GM23248 (cell line): ENCODE measurements around the gene CAV2. TPM values are rescaled to one million over a fixed set of nuclear protein-coding genes. Genes with fewer than 3 reads are reported as not detected.
"Not testable (repeated sequence)": the region's sequence is repeated elsewhere in the genome, so short reads cannot be mapped to it uniquely, and the experiment has no call there.

Source experiments
- DNase-seq: peaks from one replicate; pipeline ENCODE4 v3.0.0-alpha.2; 2015
- H2AFZ ChIP-seq: fragments of 200-600 bp; sonication (generic); 2 replicates; pipeline ENCODE4 v1.6.1; 2016; ENCODE audit warnings: antibody characterized with exemption
- H3F3A ChIP-seq: fragments of 200-600 bp; sonication (generic); 2 replicates; pipeline ENCODE4 v1.6.1; 2016; ENCODE audit warnings: mild to moderate bottlenecking, antibody characterized with exemption, mixed run types; ENCODE audit not compliant: insufficient read depth
- H3K27ac ChIP-seq: fragments of 200-600 bp; sonication (generic); 2 replicates; pipeline ENCODE4 v1.5.1; 2016; ENCODE audit warnings: mild to moderate bottlenecking
- H3K27me3 ChIP-seq: fragments of 200-600 bp; sonication (generic); replicated peaks from 2 replicates; pipeline ENCODE4 v1.6.1; 2016; ENCODE audit warnings: mild to moderate bottlenecking; ENCODE audit not compliant: insufficient read depth
- H3K36me3 ChIP-seq: fragments of 200-600 bp; sonication (generic); 2 replicates; pipeline ENCODE4 v1.6.1; 2016; ENCODE audit warnings: low read depth, mild to moderate bottlenecking
- H3K4me1 ChIP-seq: fragments of 200-600 bp; sonication (generic); 2 replicates; pipeline ENCODE4 v1.6.1; 2016; ENCODE audit warnings: mild to moderate bottlenecking; ENCODE audit not compliant: insufficient read depth
- H3K4me2 ChIP-seq: fragments of 200-600 bp; sonication (generic); one replicate; pipeline ENCODE4 v1.6.1; 2016; ENCODE audit warnings: mild to moderate bottlenecking; ENCODE audit not compliant: unreplicated experiment
- H3K4me3 ChIP-seq: fragments of 200-600 bp; sonication (generic); 2 replicates; pipeline ENCODE4 v1.5.1; 2016; ENCODE audit warnings: mild to moderate bottlenecking
- H3K79me2 ChIP-seq: fragments of 200-600 bp; sonication (generic); 2 replicates; pipeline ENCODE4 v1.6.1; 2016; ENCODE audit warnings: mild to moderate bottlenecking; ENCODE audit not compliant: insufficient read depth
- H3K9ac ChIP-seq: fragments of 200-600 bp; sonication (generic); 2 replicates; pipeline ENCODE4 v1.6.1; 2016; ENCODE audit warnings: mild to moderate bottlenecking
- H3K9me2 ChIP-seq: fragments of 200-600 bp; sonication (generic); 2 replicates; pipeline ENCODE4 v1.6.1; 2016; ENCODE audit warnings: mixed run types, mild to moderate bottlenecking, moderate library complexity; ENCODE audit not compliant: insufficient read depth
- H3K9me3 ChIP-seq: fragments of 200-600 bp; sonication (generic); one replicate; pipeline ENCODE4 v1.6.1; 2017; ENCODE audit warnings: low read depth
- H4K20me1 ChIP-seq: fragments of 200-600 bp; sonication (generic); 2 replicates; pipeline ENCODE4 v1.6.0; 2016; ENCODE audit not compliant: insufficient read depth
- EZH2 ChIP-seq: fragments of 200-600 bp; sonication (generic); IDR thresholded peaks from 2 replicates; pipeline ENCODE4 v1.6.1; 2018; ENCODE audit warnings: antibody characterized with exemption, mild to moderate bottlenecking; ENCODE audit not compliant: insufficient read depth, poor library complexity, severe bottlenecking
- EZH2phosphoT487 ChIP-seq: fragments of 200-600 bp; sonication (generic); IDR thresholded peaks from 2 replicates; pipeline ENCODE4 v1.6.1; 2018; ENCODE audit warnings: antibody characterized with exemption, moderate library complexity, mild to moderate bottlenecking, low read depth; ENCODE audit not compliant: insufficient read depth
- WGBS, 2 experiments: methylation state at CpG; one replicate each; pipeline ENCODE4 v1.1.6; 2015 to 2017; ENCODE audit warnings: low lambda C conversion rate in 2 of 2, low coverage in 1 of 2; ENCODE audit errors: missing lambda C conversion rate in 2 of 2; 5-methylcytosine and 5-hydroxymethylcytosine counted together
- in situ Hi-C: fragments of 300-500 bp; cut with MboI; formaldehyde crosslinking; loops from 2 replicates; pipeline ENCODE4 v1.15.0; 2020
- polyA plus RNA-seq: library from polyadenylated mRNA; unstranded; fragments of >200 nt; fragmentation: Nextera tagmentation; extraction: Ambion mirVana; gene quantifications from 2 replicates; pipeline ENCODE4 v1.2.1, GENCODE V29; 2016
- total RNA-seq: library from RNA; depleted of rRNA; stranded (reverse); fragments of >200 nt; shearing (Covaris generic); gene quantifications from 2 replicates; pipeline ENCODE4 v1.2.3, GENCODE V29; 2014

The CAV2 gene
- total and polyA plus RNA-seq, 2 experiments from 2014 or later: 283 to 344 TPM

- Histone ChIP-seq H3K9me3 (no peaks in the 10 kb centered on the region), H3K27ac (no peak overlapping the region), H4K20me1 (no peaks in the 10 kb centered on the region), H3K4me1 (peaks cover 5% of the 10 kb centered on the region), H3K36me3 (no peaks in the 10 kb centered on the region), H3K27me3 (no peaks in the 10 kb centered on the region), H3K4me2 (no peak overlapping the region), H3K79me2 (no peaks in the 10 kb centered on the region), H3K9me2 (no peaks in the 10 kb centered on the region), H2AFZ (no peak overlapping the region), H3F3A (0 out of 2 replicates have a peak, but pooled peaks cover 3% of the 10 kb centered on the region), H3K4me3 (no peak overlapping the region), H3K9ac (no peak overlapping the region)
- no peak for DNase-seq
- 86 to 91% methylated on average over 2 of the region's 2 CpGs for WGBS, 2 experiments
- TF ChIP-seq EZH2phosphoT487: no peak
- TF ChIP-seq EZH2: no peak
- in situ Hi-C loops: no loop called here
Measured at GRCh38 chr7:116483271-116483942, 16.1 kb upstream of the CAV2 start.

GRCh38 chr7:116484389-116484788 lies 15.1 kb upstream of the CAV2 start:
- H4K20me1 ChIP-seq, H3F3A ChIP-seq, H3K79me2 ChIP-seq, H3K4me3 ChIP-seq, DNase-seq, H3K9ac ChIP-seq, H3K27me3 ChIP-seq, H3K36me3 ChIP-seq, in situ Hi-C loops, H3K9me2 ChIP-seq, H3K4me1 ChIP-seq, H3K4me2 ChIP-seq, H3K9me3 ChIP-seq, H2AFZ ChIP-seq, H3K27ac ChIP-seq: not testable (repeated sequence)
- WGBS, 2 experiments: 91 to 94% methylated on average over 4 of the region's 4 CpGs

- no peaks in the 10 kb centered on the region for H3K27me3 ChIP-seq
- no peak for TF ChIP-seq EZH2phosphoT487
- TF ChIP-seq EZH2: no peak
- 65 to 67% methylated on average over 5 of the region's 5 CpGs for WGBS, 2 experiments
- no peaks in the 10 kb centered on the region for H3K36me3 ChIP-seq
- H3K9ac ChIP-seq: no peak overlapping the region
- no peaks in the 10 kb centered on the region for H3F3A ChIP-seq
- no peak for DNase-seq
- no peak overlapping the region for H3K27ac ChIP-seq
- no peak overlapping the region for H3K4me2 ChIP-seq
- H4K20me1 ChIP-seq: no peaks in the 10 kb centered on the region
- H3K9me3 ChIP-seq: no peaks in the 10 kb centered on the region
- in situ Hi-C loops: no loop called here
- H3K4me3 ChIP-seq: no peak overlapping the region
- H3K9me2 ChIP-seq: no peaks in the 10 kb centered on the region
- no peaks in the 10 kb centered on the region for H3K79me2 ChIP-seq
- peaks cover 5% of the 10 kb centered on the region for H3K4me1 ChIP-seq
- H2AFZ ChIP-seq: no peak overlapping the region
Measured at GRCh38 chr7:116487907-116488521, 11.5 kb upstream of the CAV2 start.

- H4K20me1 ChIP-seq: no peaks in the 10 kb centered on the region
- no peak overlapping the region for H3K4me2 ChIP-seq
- H2AFZ ChIP-seq: no peak overlapping the region
- H3K4me1 ChIP-seq: peaks cover under 1% of the 10 kb centered on the region; the same call in 1 of the 2 replicates
- H3K27me3 ChIP-seq: no peaks in the 10 kb centered on the region
- no peak for DNase-seq
- WGBS, 2 experiments: 12 to 20% methylated on average over 2 of the region's 2 CpGs
- H3F3A ChIP-seq: 0 out of 2 replicates have a peak, but pooled peaks cover 3% of the 10 kb centered on the region
- H3K79me2 ChIP-seq: no peaks in the 10 kb centered on the region
- TF ChIP-seq EZH2phosphoT487: no peak
- TF ChIP-seq EZH2: no peak
- in situ Hi-C loops: no loop called here
- no peaks in the 10 kb centered on the region for H3K36me3 ChIP-seq
- H3K9me2 ChIP-seq: no peaks in the 10 kb centered on the region
- H3K9me3 ChIP-seq: no peaks in the 10 kb centered on the region
- no peak overlapping the region for H3K9ac ChIP-seq
- H3K27ac ChIP-seq: no peak overlapping the region
- H3K4me3 ChIP-seq: no peak overlapping the region
Measured at GRCh38 chr7:116490351-116490750, 9.2 kb upstream of the CAV2 start.
